HepG2 (cell line): ENCODE results near the gene PDE2A. TPM values are rescaled to one million over a fixed set of nuclear protein-coding genes. Genes with fewer than 3 reads are reported as not detected.

Experiments used
- ATAC-seq: fragments of 200-7000 bp; cut with Tn5 transposase; 3 replicates; pipeline ENCODE4 v1.9.1; 2020; ENCODE audit warnings: mild to moderate bottlenecking, moderate library complexity
- BruUV-seq: library from RNA; stranded (reverse); fragments of 400-500 nt; replicated peaks from 2 replicates; lab custom pipeline; 2021; lab: Mats Ljungman, UMichigan
- CTCF ChIA-PET: fragments of 300-600 bp; formaldehyde crosslinking; extraction: SDS; loops from one replicate; lab custom pipeline; 2021; ENCODE audit warnings: low total read pairs, inconsistent platforms, low intra/inter-chr PET ratio; lab: Yijun Ruan, JAX
- POLR2A ChIA-PET: fragments of 350-600 bp; sonication (Branson Sonifier 250); formaldehyde crosslinking; loops from one replicate; lab custom pipeline; 2020; ENCODE audit warnings: antibody characterized with exemption, inconsistent platforms; lab: Yijun Ruan, JAX
- DNase-seq: peaks from one replicate; pipeline ENCODE4 v3.0.0-alpha.2; 2015; ENCODE audit warnings: low spot score
- FAIRE-seq: peaks from 3 replicates; lab custom pipeline; 2011; peaks lifted over from hg19 to GRCh38; lab: Jason Lieb, UNC
- H2AFZ ChIP-seq: one replicate; pipeline ENCODE4 v1.6.1; 2011; ENCODE audit warnings: low read length, inconsistent platforms
- H3K27ac ChIP-seq: fragments of 300-600 bp; 3 replicates; pipeline ENCODE4 v1.8.0; 2011; ENCODE audit warnings: mixed run types, mild to moderate bottlenecking, mixed read lengths, low read length, inconsistent platforms; ENCODE audit not compliant: insufficient read depth; ENCODE audit errors: extremely low read length
- H3K27me3 ChIP-seq, 2 experiments: fragments of 200-600 bp in 1 of 2; 2 replicates in 1 of 2; 3 replicates in 1 of 2; pipeline versions ENCODE4 v1.6.0 to v1.8.0; 2011; ENCODE audit warnings: low read length in 2 of 2, mild to moderate bottlenecking in 2 of 2, moderate library complexity in 2 of 2, inconsistent platforms in 1 of 2; ENCODE audit not compliant: insufficient read depth in 2 of 2, control insufficient read depth in 1 of 2
- H3K36me3 ChIP-seq, 2 experiments: fragments of 200-600 bp in 1 of 2; replicated peaks in 1 of 2; 2 replicates in 1 of 2; 3 replicates in 1 of 2; pipeline versions ENCODE4 v1.5.1 to v1.8.0; 2011; ENCODE audit warnings: low read length in 2 of 2, inconsistent platforms in 1 of 2; ENCODE audit not compliant: insufficient read depth in 2 of 2, control insufficient read depth in 1 of 2
- H3K4me1 ChIP-seq: 2 replicates; pipeline ENCODE4 v1.5.1; 2012; ENCODE audit warnings: low read length, inconsistent platforms; ENCODE audit not compliant: insufficient read depth
- H3K4me2 ChIP-seq: 2 replicates; pipeline ENCODE4 v1.6.0; 2011; ENCODE audit warnings: low read depth, low read length, inconsistent platforms
- H3K4me3 ChIP-seq, 3 experiments: fragments of 200-600 bp in 1 of 3; sonication (generic), shearing (Covaris generic) in 1 of 3; replicated peaks in 1 of 3; 2 replicates each; pipeline ENCODE4 v1.5.1; 2011 to 2016; ENCODE audit warnings: low read length in 3 of 3, inconsistent platforms in 2 of 3, low read depth in 2 of 3, mild to moderate bottlenecking in 2 of 3, control low read depth in 1 of 3, mixed read lengths in 1 of 3; ENCODE audit not compliant: insufficient read depth in 1 of 3
- H3K79me2 ChIP-seq: one replicate; pipeline ENCODE4 v1.6.1; 2011; ENCODE audit warnings: low read length, inconsistent platforms; ENCODE audit not compliant: insufficient read depth
- H3K9ac ChIP-seq: 2 replicates; pipeline ENCODE4 v1.6.0; 2011; ENCODE audit warnings: mild to moderate bottlenecking, low read depth, low read length, inconsistent platforms; ENCODE audit not compliant: insufficient read depth
- H3K9me3 ChIP-seq: 2 replicates; pipeline ENCODE4 v1.5.1; 2012; ENCODE audit warnings: mild to moderate bottlenecking, low read length
- H4K20me1 ChIP-seq: 2 replicates; pipeline ENCODE4 v1.6.0; 2011; ENCODE audit warnings: inconsistent platforms, mild to moderate bottlenecking, low read length, moderate library complexity; ENCODE audit not compliant: insufficient read depth
- ATF4 ChIP-seq, 2 experiments: fragments of 450-650 bp in 1 of 2; sonication (generic) in 1 of 2; formaldehyde crosslinking; IDR thresholded peaks; 2 replicates each; pipeline versions ENCODE4 v1.5.0 to v1.8.0; 2020 to 2022; ENCODE audit warnings: mild to moderate bottlenecking in 1 of 2, missing genetic modification reagents in 1 of 2
- POLR2G ChIP-seq: fragments of 200-400 bp; formaldehyde crosslinking; IDR thresholded peaks from 2 replicates; pipeline ENCODE4 v1.6.1; 2018; ENCODE audit warnings: mild to moderate bottlenecking, low read depth, low read length, moderate library complexity
- SOX5 ChIP-seq: IDR thresholded peaks from 2 replicates; pipeline ENCODE4 v1.6.1; 2016; ENCODE audit warnings: borderline replicate concordance
- THAP8 ChIP-seq: sonication (generic); formaldehyde crosslinking; IDR thresholded peaks from 2 replicates; pipeline ENCODE4 v1.5.1; 2020; ENCODE audit warnings: missing genetic modification reagents, mild to moderate bottlenecking, borderline replicate concordance
- ZNF101 ChIP-seq: sonication (generic); formaldehyde crosslinking; IDR thresholded peaks from 2 replicates; pipeline ENCODE4 v1.4.0; 2020; ENCODE audit warnings: mild to moderate bottlenecking, low read depth, missing genetic modification reagents, borderline replicate concordance
- ZNF138 ChIP-seq: sonication (generic); formaldehyde crosslinking; IDR thresholded peaks from 2 replicates; pipeline ENCODE4 v1.5.0; 2020; ENCODE audit warnings: mild to moderate bottlenecking, low read depth, missing genetic modification reagents
- ZNF17 ChIP-seq: sonication (generic); formaldehyde crosslinking; IDR thresholded peaks from 2 replicates; pipeline ENCODE4 v1.5.0; 2020; ENCODE audit warnings: mild to moderate bottlenecking, missing genetic modification reagents
- ZNF513 ChIP-seq: sonication (generic); formaldehyde crosslinking; conservative IDR thresholded peaks from 2 replicates; pipeline ENCODE4 v1.5.0; 2020; ENCODE audit warnings: missing genetic modification reagents
- WGBS: methylation state at CpG from one replicate; pipeline ENCODE4 v1.1.6; 2017; ENCODE audit warnings: low lambda C conversion rate; 5-methylcytosine and 5-hydroxymethylcytosine counted together
- in situ Hi-C: cut with HindIII; loops from 2 replicates; pipeline ENCODE4 v1.10.0; 2017; ENCODE audit warnings: low pct_unique_long_range_greater_than_20kb; ENCODE audit not compliant: extremely low pct_ligation_motif_present
- intact Hi-C: fragments of 100-400 bp; cut with micrococcal nuclease; formaldehyde crosslinking; loops from one replicate; pipeline ENCODE4 v1.10.0; 2022; ENCODE audit not compliant: unreplicated experiment
- polyA plus RNA-seq, 8 experiments: library from polyadenylated mRNA; depleted of rRNA in 3 of 8; stranded (reverse) in 7 of 8; unstranded in 1 of 8; fragments of >200 nt; fragmentation: Illumina TruSeq in 4 of 8; extraction: Trizol in 4 of 8; gene quantifications; 2 replicates each; pipeline versions ENCODE4 v1.2.1 to v1.2.3, GENCODE V29; 2011 to 2016; ENCODE audit warnings: low read depth in 4 of 8, missing spikeins in 1 of 8, mixed read lengths in 1 of 8; ENCODE audit not compliant: insufficient read depth in 1 of 8
- total RNA-seq, 5 experiments: library from RNA; depleted of rRNA; stranded (reverse); fragments of >200 nt; fragmentation: Illumina TruSeq; extraction: Trizol; gene quantifications; 2 replicates each; pipeline ENCODE4 v1.2.3, GENCODE V29; 2016; ENCODE audit warnings: low read depth in 1 of 5

Gene PDE2A
- total and polyA plus RNA-seq, 2 of the 13 experiments (the other 11 are each of a cell fraction or from before 2014, with no cell fraction given), result 3.1 TPM; not detected in 1

GRCh38 chr11:72653649-72654048 lies 20.6 kb downstream of the PDE2A start:
- H4K20me1 ChIP-seq, result no peaks in the 10 kb centered on the region
- in situ Hi-C loops, result no loop called here
- H2AFZ ChIP-seq, result no peak overlapping the region
- no peaks in the 10 kb centered on the region for H3K9me3 ChIP-seq
- ChIA-PET POLR2A (no interaction called here), CTCF (no interaction called here)
- ATAC-seq (no peak), FAIRE-seq (no peak), DNase-seq (no peak)
- H3K27ac ChIP-seq, result no peak overlapping the region
- H3K79me2 ChIP-seq, result no peaks in the 10 kb centered on the region
- no peaks in the 10 kb centered on the region for H3K4me1 ChIP-seq
- peaks cover 5 to 38% of the 10 kb centered on the region in 2 experiments; a peak in 3 of 5 replicates for H3K27me3 ChIP-seq
- H3K36me3 ChIP-seq, result no peaks in the 10 kb centered on the region
- no peak overlapping the region for H3K4me2 ChIP-seq
- H3K4me3 ChIP-seq, result no peak overlapping the region
- no TSS peak for BruUV-seq
- WGBS, result 0% methylated on average over 3 of the region's 3 CpGs
- TF ChIP-seq ZNF513 (no peak), THAP8 (no peak), SOX5 (no peak), ATF4 (CRISPR knock-in tag; IDR thresholded peaks at IDR 0.05) (no peak), POLR2G (no peak), ZNF17 (CRISPR knock-in tag) (no peak), ZNF101 (CRISPR knock-in tag) (no peak), ZNF138 (no peak)
- TF ChIP-seq, all 625 proteins: peak for 0
- no peak overlapping the region for H3K9ac ChIP-seq
- intact Hi-C loops, result no loop called here
